ENCODE data around the gene PRPF18.

Gene PRPF18

DNA sequence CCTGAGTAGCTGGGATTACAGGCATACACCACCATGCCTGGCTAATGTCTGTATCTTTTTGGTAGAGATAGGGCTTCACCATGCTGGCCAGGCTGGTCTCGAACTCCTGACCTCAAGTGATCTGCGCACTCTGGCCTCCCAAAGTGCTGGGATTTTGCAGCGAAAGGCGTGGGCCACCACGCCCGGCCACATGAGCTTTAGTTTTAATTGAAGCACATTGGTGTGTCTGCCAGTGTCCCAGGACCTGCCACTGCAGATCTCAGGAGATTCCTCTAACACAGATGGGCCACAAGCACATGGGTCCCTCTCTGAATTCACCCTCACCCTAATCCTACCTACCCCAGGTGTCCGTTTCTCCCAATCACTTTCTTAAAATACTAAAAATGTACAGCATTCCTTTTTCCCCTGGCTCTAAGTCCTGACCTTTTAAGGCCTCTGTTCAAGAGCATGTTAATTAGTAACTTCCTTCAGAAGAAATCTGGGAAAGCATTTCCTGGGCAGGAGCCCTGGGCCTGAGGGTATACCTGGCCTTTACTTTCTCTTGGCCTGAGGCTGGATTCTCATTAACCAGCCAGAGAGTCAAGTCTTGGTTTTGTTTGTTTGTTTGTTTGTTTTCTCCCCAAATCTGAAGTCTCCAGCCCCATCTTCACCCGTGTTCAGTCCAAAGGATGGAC, 82.6 kb downstream of the PRPF18 start:
- in situ Hi-C loops (cut with HindIII; ENCODE audit: low pct_unique_long_range_greater_than_20kb, low sequenced_read_pairs) = no loop called here
- TF ChIP-seq JUND (IDR thresholded peaks at IDR 0.05; ENCODE audit: low read depth) = no peak

DNA sequence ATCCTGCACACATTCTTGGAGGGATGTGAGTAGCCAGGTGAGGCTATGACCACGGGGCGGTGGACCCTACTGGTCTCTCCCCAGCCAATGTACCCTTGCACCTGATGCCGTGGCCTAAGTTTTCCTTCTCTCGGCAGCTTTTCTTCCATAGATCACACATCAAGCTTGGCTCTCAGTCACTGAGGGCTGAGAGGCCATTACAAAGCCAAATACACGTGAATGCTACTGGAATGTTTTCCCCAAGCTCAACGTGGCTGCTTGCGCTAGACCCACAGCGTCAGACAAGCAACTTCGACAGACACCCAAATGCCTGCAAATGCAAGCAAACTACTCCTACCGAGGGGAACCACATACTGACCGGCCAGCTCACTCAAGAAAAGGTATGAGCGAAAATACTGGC, 83.1 kb downstream of the PRPF18 start:
- DNase-seq (ENCODE audit: low read depth in 1 of 2, low spot score in 1 of 2) = no peak
- TF ChIP-seq JUND (IDR thresholded peaks at IDR 0.05; ENCODE audit: low read depth) = no peak
- in situ Hi-C loops (cut with HindIII; ENCODE audit: low pct_unique_long_range_greater_than_20kb, low sequenced_read_pairs) = no loop called here

More for the DNA sequence above, 82.6 kb downstream of the PRPF18 start:
- no peak for DNase-seq (ENCODE audit: low read depth in 1 of 2, low spot score in 1 of 2)

GRCh38 chr10:13670311-13670710, 83.5 kb downstream of the PRPF18 start:
- in situ Hi-C loops (cut with HindIII; ENCODE audit: low pct_unique_long_range_greater_than_20kb, low sequenced_read_pairs) = no loop called here
- no peak for TF ChIP-seq JUND (IDR thresholded peaks at IDR 0.05; ENCODE audit: low read depth)
- DNase-seq (ENCODE audit: low read depth in 1 of 2, low spot score in 1 of 2) = no peak

- no peak for DNase-seq (ENCODE audit: low read depth in 1 of 2, low spot score in 1 of 2)
- in situ Hi-C loops (cut with HindIII; ENCODE audit: low pct_unique_long_range_greater_than_20kb, low sequenced_read_pairs) = no loop called here
- TF ChIP-seq JUND (IDR thresholded peaks at IDR 0.05; ENCODE audit: low read depth) = no peak
These were observed 85.1 kb downstream of the PRPF18 start for GRCh38 chr10:13671904-13672303.

DNA sequence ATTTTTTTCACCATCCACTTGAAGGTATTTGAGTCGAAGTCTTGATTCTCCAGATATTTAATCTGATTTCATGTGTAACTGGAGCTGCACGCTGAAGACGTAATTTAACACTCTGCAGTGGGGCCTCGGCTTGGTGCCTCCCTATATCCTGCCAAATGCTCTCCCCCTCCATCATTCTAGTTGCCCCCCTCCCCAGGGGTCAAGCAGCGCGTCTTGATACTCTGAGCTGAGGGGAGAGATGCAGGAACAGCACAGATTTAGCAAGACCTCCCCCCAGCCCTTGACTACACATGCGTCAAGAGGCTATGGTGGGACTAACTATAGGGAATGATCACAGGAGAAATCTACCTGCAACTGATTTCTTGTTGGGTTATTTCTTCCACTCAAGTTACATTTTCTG, 85.8 kb downstream of the PRPF18 start:
- no peak for TF ChIP-seq JUND (IDR thresholded peaks at IDR 0.05; ENCODE audit: low read depth)
- in situ Hi-C loops (cut with HindIII; ENCODE audit: low pct_unique_long_range_greater_than_20kb, low sequenced_read_pairs) = no loop called here
- DNase-seq (ENCODE audit: low read depth in 1 of 2, low spot score in 1 of 2) = no peak

GRCh38 chr10:13673156-13673555, 86.4 kb downstream of the PRPF18 start:
- DNase-seq (ENCODE audit: low read depth in 1 of 2, low spot score in 1 of 2) = no peak
- TF ChIP-seq JUND (IDR thresholded peaks at IDR 0.05; ENCODE audit: low read depth) = no peak
- in situ Hi-C loops (cut with HindIII; ENCODE audit: low pct_unique_long_range_greater_than_20kb, low sequenced_read_pairs) = no loop called here

GRCh38 chr10:13674645-13675588, 88.2 kb downstream of the PRPF18 start:
- no peak for DNase-seq (ENCODE audit: low read depth in 1 of 2, low spot score in 1 of 2)
- in situ Hi-C loops (cut with HindIII; ENCODE audit: low pct_unique_long_range_greater_than_20kb, low sequenced_read_pairs) = no loop called here

DNA sequence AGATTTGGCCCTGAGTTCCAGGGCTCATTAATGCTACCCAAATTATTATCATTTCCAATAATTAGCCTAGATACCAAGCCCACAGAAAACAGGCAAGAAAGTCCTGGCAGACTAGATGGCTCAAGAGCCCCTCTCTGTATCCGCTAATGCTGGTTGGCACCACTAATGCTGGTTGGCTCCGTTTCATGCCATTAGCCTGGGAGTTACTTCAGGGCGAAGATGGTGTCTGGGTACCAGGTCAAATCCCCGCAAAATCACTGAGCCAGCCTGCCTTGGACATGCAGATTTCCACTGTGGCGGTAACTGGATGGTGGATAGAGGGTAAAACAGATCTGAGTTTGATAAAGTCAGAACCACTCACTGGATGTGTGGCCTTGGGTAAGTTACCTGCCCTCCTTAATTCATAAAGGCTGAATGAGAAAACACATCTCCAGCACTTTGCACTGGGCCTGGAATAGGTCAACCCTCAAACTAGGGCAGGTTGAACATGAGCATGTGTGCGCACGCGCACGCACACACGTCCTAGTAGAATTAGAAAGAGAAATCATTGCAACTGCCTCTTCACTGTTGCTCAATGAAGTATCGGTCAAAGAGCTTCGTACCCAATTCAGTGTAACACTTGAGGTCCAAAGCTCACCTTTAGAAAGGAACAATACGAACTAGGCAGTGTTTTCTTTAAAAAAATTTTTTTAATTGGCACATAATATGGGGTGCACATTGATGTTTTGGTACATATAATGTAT, 91.5 kb downstream of the PRPF18 start:
- in situ Hi-C loops (cut with HindIII; ENCODE audit: low pct_unique_long_range_greater_than_20kb, low sequenced_read_pairs) = no loop called here
- no peak for TF ChIP-seq JUND (IDR thresholded peaks at IDR 0.05; ENCODE audit: low read depth)
- no peak for DNase-seq (ENCODE audit: low read depth in 1 of 2, low spot score in 1 of 2)

More at GRCh38 chr10:13674645-13675588, 88.2 kb downstream of the PRPF18 start:
- TF ChIP-seq JUND (IDR thresholded peaks at IDR 0.05; ENCODE audit: low read depth) = no peak
